ENCODE results near the gene LYRM7.

DNA sequence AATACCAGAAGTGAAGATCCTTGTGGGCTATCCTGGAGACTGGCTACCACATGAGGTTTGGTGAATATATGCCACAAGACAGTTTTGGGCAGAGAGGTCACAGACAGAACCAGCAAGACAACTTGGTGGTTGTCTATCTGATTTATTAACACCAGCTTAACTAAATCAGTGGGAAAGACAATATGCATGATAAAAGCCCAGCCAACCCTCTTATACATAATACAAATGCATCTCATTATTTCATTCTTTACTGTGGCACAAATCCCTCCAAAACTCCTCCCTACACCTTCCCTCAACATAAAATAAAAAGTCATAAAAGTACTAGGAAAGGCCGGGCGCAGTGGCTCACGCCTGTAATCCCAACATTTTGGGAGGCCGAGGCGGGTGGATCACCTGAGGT lies 13.8 kb upstream of the LYRM7 start:
- TF ChIP-seq, protein P1, sequence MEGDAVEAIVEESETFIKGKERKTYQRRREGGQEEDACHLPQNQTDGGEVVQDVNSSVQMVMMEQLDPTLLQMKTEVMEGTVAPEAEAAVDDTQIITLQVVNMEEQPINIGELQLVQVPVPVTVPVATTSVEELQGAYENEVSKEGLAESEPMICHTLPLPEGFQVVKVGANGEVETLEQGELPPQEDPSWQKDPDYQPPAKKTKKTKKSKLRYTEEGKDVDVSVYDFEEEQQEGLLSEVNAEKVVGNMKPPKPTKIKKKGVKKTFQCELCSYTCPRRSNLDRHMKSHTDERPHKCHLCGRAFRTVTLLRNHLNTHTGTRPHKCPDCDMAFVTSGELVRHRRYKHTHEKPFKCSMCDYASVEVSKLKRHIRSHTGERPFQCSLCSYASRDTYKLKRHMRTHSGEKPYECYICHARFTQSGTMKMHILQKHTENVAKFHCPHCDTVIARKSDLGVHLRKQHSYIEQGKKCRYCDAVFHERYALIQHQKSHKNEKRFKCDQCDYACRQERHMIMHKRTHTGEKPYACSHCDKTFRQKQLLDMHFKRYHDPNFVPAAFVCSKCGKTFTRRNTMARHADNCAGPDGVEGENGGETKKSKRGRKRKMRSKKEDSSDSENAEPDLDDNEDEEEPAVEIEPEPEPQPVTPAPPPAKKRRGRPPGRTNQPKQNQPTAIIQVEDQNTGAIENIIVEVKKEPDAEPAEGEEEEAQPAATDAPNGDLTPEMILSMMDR (conservative IDR thresholded peaks at IDR 0.05; ENCODE audit: low read depth, low read length) = no peak
- no peak for TF ChIP-seq EZH2 (IDR thresholded peaks at IDR 0.05; ENCODE audit: low read length, unreplicated experiment)

All from PC-3 (cell line).